ENCODE results near the gene MBOAT7. TPM values are rescaled to one million over a fixed set of nuclear protein-coding genes. Genes with fewer than 3 reads are reported as not detected.
"Not testable (repeated sequence)": the region's sequence is repeated elsewhere in the genome, so short reads cannot be mapped to it uniquely, and the experiment has no call there.

The MBOAT7 gene
- total RNA-seq, 1 experiment from 2014 or later, result 88.1 TPM

DNA sequence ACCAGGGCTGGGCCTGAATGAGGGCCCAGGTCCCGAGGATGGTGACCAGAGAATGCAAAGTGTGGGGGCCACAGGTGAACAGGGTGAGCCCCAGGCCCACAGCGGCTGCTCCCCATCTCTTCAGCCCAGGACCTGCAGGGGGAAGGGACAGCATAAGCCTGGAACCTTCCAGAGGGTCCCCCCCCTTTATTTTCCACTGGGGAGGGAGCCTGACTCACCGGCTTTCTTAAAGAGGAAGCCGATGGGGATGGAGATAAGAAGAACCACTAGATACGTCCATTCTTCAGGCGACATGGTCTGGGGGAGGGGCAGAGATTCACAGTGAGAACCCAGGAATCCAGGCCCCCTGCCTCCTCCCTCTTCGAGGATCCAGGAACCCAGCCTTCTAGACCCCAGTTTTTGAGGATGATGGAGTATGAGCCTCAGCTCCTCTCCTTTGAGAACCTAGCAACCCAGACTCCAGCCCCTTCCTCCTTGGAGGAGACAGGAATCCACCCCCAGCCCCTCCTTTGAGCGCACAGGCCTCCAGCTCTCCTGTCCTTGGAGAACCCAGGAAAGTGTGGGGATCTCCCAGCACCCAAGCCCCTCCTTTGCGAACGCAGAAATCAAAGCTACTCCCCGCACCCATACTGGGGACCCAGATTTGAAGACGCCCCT is 1.0 kb downstream of the MBOAT7 start:
- peak overlapping the region; percentile 71 for H3K4me3 ChIP-seq (ENCODE audit: insufficient read depth, low read depth, low read length)
- peak; percentile 67 for DNase-seq
- no peaks in the 10 kb centered on the region for H3K27me3 ChIP-seq (ENCODE audit: control insufficient read depth, insufficient read depth, low read length)
- peaks cover 12% of the 10 kb centered on the region for H3K36me3 ChIP-seq (replicated peaks; ENCODE audit: control insufficient read depth, insufficient read depth, low read length)

- Histone ChIP-seq H3K36me3 (replicated peaks; ENCODE audit: control insufficient read depth, insufficient read depth, low read length) (peaks cover 10% of the 10 kb centered on the region), H3K4me3 (ENCODE audit: insufficient read depth, low read depth, low read length) (no peak overlapping the region), H3K27me3 (ENCODE audit: control insufficient read depth, insufficient read depth, low read length) (no peaks in the 10 kb centered on the region)
- peak; percentile 4 for DNase-seq
These were observed 2.4 kb downstream of the MBOAT7 start for GRCh38 chr19:54186934-54187381.

- peak; percentile 6 for DNase-seq
- H3K36me3 ChIP-seq (replicated peaks; ENCODE audit: control insufficient read depth, insufficient read depth, low read length), result peaks cover 10% of the 10 kb centered on the region
- no peaks in the 10 kb centered on the region for H3K27me3 ChIP-seq (ENCODE audit: control insufficient read depth, insufficient read depth, low read length)
- no peak overlapping the region for H3K4me3 ChIP-seq (ENCODE audit: insufficient read depth, low read depth, low read length)
These were observed 3.0 kb downstream of the MBOAT7 start for GRCh38 chr19:54186351-54186750.

- peak; percentile 13 for DNase-seq
- H3K36me3 ChIP-seq (replicated peaks; ENCODE audit: control insufficient read depth, insufficient read depth, low read length), result peaks cover 10% of the 10 kb centered on the region
- H3K4me3 ChIP-seq (ENCODE audit: insufficient read depth, low read depth, low read length), result no peak overlapping the region
- H3K27me3 ChIP-seq (ENCODE audit: control insufficient read depth, insufficient read depth, low read length), result no peaks in the 10 kb centered on the region
These were observed 5.9 kb downstream of the MBOAT7 start for GRCh38 chr19:54183431-54183830.

DNA sequence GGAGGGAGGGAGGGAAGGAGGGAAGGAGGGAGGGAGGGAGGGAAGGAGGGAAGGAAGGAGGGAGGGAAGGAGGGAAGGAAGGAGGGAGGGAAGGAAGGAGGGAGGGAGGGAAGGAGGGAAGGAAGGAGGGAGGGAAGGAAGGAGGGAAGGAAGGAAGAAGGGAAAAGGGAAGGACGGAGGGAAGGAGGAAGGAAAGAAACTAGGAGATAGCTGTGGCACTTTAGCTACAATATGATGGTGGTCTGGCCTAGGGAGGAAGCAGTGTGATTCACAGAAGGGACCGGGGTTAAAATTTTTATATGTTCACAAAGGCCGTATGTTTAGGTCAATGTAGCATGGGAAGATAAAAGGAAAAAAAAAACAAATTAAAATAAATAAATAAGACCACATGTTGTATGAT is 7.5 kb downstream of the MBOAT7 start:
- not testable (repeated sequence) for H3K4me3 ChIP-seq (ENCODE audit: insufficient read depth, low read depth, low read length); DNase-seq; H3K36me3 ChIP-seq (replicated peaks; ENCODE audit: control insufficient read depth, insufficient read depth, low read length); H3K27me3 ChIP-seq (ENCODE audit: control insufficient read depth, insufficient read depth, low read length)

DNA sequence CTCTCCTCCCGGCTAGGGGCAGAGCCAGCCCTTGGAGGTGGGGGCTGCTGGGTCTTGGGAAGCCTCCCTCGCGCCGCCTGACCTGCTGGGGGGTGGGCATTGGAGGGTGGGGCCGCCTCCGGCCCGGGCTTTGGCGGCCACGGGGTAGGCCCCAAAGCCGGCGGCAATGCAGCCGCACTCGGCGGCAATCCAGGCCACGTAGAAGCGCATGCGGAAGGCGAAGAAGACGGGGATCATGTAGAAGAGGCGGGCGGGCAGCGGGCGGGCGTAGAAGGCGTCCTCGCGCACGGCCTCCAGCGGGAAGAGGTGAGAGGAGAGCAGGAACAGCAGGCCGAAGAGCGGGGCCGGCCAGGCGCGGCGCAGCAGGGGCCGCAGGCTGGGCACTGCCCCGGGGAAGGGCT is 8.7 kb downstream of the MBOAT7 start:
- Histone ChIP-seq H3K4me3 (ENCODE audit: insufficient read depth, low read depth, low read length) (no peak overlapping the region), H3K36me3 (replicated peaks; ENCODE audit: control insufficient read depth, insufficient read depth, low read length) (peaks cover 5% of the 10 kb centered on the region), H3K27me3 (ENCODE audit: control insufficient read depth, insufficient read depth, low read length) (no peaks in the 10 kb centered on the region)
- no peak for DNase-seq

- Histone ChIP-seq H3K4me3 (ENCODE audit: insufficient read depth, low read depth, low read length) (no peak overlapping the region), H3K27me3 (ENCODE audit: control insufficient read depth, insufficient read depth, low read length) (no peaks in the 10 kb centered on the region), H3K36me3 (replicated peaks; ENCODE audit: control insufficient read depth, insufficient read depth, low read length) (peaks cover 5% of the 10 kb centered on the region)
- DNase-seq, result peak; percentile 93
These were observed 9.4 kb downstream of the MBOAT7 start for GRCh38 chr19:54179921-54180461.

DNA sequence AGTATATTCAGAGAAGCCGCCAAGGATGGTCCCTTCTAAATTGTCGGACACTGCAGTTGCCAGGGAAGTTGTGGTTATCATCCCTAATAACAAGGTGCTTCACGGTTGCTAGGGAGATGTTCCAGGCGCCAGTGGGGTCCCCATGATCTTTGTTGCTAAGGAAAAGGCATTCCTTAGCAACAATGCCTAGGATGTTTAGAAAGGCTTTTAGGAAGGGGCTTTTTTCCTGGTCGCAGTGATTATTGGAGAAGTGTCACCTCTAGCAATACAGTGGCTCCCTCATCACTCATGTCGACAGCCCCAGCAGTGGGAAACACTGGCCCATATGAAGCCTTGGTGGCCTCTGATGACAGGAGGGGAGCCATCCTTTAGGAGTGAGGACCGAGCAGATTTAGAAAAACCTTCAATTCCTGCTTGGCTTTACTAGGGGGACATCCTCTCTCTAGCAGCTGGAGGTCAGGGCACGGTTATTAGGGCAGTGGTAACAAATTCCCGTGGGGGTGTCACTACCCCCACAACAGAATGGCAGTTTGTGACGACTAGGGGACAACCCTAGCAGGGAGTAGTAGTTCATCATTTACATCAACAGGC is 10.0 kb downstream of the MBOAT7 start:
- Histone ChIP-seq H3K36me3 (replicated peaks; ENCODE audit: control insufficient read depth, insufficient read depth, low read length) (peaks cover 5% of the 10 kb centered on the region), H3K27me3 (ENCODE audit: control insufficient read depth, insufficient read depth, low read length) (no peaks in the 10 kb centered on the region), H3K4me3 (ENCODE audit: insufficient read depth, low read depth, low read length) (no peak overlapping the region)
- DNase-seq, result peak; percentile 13

DNA sequence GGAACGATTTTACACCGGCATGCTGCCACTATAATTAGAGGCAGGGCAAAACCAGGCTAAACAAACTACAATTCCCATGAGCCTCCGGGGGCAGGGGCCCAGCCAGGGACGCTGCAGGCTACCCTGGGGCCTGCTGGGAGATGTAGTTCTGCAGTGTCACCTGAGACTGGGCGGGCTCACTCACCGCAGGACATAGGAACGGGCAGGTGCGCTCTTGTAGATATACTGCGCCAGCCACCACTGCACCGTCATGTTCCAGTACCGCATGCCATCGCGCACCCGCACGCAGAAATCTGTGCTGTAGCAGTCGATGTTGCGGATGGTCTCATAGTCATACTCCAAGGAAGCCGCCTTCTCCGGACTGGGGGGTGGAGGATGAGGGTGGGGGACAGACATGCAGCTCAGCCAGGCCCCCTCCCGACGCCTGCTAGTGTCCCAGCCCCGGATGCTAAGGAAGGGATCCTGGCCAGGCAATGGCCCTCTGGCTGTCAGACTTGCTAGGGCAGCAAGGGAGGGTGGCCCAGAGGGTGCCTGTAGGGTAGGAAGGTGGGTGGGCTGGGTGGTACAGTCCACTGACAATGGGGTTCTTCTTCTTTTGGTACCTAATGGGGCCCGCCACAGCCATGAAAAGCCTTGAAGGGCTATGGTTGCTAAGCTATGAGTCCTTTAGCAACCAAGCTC is 10.7 kb downstream of the MBOAT7 start:
- Histone ChIP-seq H3K4me3 (ENCODE audit: insufficient read depth, low read depth, low read length) (no peak overlapping the region), H3K27me3 (ENCODE audit: control insufficient read depth, insufficient read depth, low read length) (no peaks in the 10 kb centered on the region), H3K36me3 (replicated peaks; ENCODE audit: control insufficient read depth, insufficient read depth, low read length) (peaks cover 5% of the 10 kb centered on the region)
- DNase-seq, result peak; percentile 90

- H3K4me3 ChIP-seq (ENCODE audit: insufficient read depth, low read depth, low read length), result no peak overlapping the region
- DNase-seq, result peak; percentile 48
- H3K36me3 ChIP-seq (replicated peaks; ENCODE audit: control insufficient read depth, insufficient read depth, low read length), result peaks cover 1% of the 10 kb centered on the region
- H3K27me3 ChIP-seq (ENCODE audit: control insufficient read depth, insufficient read depth, low read length), result no peaks in the 10 kb centered on the region
These were observed 15.2 kb downstream of the MBOAT7 start for GRCh38 chr19:54173951-54174834.

DNA sequence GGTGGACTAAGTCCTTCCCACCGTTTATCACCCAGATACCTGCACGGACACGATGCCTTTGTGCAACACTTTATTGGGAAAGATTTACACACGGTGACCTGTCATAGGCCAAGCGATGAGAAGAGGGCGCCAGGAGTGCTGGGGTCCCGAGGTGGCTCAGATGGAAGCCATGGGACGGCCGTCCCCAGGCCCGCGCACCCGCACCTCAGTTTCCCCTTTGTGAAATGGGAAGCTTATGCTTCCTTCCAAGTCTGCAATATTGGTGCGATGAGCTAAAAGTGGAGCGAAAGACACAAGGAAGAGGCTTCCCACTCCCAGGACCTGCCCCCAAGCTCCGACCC is 16.1 kb downstream of the MBOAT7 start:
- Histone ChIP-seq H3K27me3 (ENCODE audit: control insufficient read depth, insufficient read depth, low read length) (no peaks in the 10 kb centered on the region), H3K36me3 (replicated peaks; ENCODE audit: control insufficient read depth, insufficient read depth, low read length) (peaks cover 1% of the 10 kb centered on the region; the same call in 1 of the 2 replicates), H3K4me3 (ENCODE audit: insufficient read depth, low read depth, low read length) (peak overlapping the region; percentile 19)
- DNase-seq, result peak; percentile 50

GRCh38 chr19:54172471-54173358 is 16.7 kb downstream of the MBOAT7 start, which contains the start of gene TMC4:
TSS of gene TMC4 (minus strand) at chr19:54173160. CDS start at chr19:54173117, 43 bp downstream.
- Histone ChIP-seq H3K4me3 (ENCODE audit: insufficient read depth, low read depth, low read length) (peak within 1 kb of the TSS; percentile 51), H3K27me3 (ENCODE audit: control insufficient read depth, insufficient read depth, low read length) (no peaks in the 10 kb centered on the region), H3K36me3 (replicated peaks; ENCODE audit: control insufficient read depth, insufficient read depth, low read length) (peaks cover 1% of the 10 kb centered on the region; the same call in 1 of the 2 replicates)
- DNase-seq, result peak; percentile 95

DNA sequence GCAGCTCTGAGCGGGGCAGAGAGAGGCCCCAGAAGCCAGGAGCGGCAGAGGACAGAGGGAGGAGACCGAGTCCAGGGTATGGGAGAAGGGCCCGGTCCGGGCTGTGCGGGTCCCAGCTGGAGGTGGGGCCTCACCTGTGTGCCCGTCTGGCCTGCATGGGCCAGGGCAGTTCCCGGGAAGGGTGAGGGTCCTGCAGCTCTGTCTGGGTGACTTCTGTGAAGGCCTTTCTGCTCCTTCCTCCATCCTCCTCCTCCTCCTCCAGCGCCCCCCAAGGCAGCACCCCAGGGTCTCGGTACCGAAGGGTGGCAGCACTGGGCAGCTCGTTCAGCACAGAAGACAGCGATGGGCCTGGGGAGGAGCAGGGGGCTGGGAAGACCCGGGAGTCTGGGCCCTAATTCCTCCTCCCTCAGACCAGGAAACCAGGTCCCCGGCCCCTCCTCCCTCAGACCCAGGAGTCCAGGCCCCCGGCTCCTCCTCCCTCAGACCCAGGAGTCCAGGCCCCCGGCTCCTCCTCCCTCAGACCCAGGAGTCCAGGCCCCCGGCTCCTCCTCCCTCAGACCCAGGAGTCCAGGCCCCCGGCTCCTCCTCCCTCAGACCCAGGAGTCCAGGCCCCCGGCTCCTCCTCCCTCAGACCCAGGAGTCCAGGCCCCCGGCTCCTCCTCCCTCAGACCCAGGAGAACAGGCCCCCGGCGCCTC is 17.5 kb downstream of the MBOAT7 start:
- peak; percentile 42 for DNase-seq
- not testable (repeated sequence) for H3K27me3 ChIP-seq (ENCODE audit: control insufficient read depth, insufficient read depth, low read length); H3K36me3 ChIP-seq (replicated peaks; ENCODE audit: control insufficient read depth, insufficient read depth, low read length); H3K4me3 ChIP-seq (ENCODE audit: insufficient read depth, low read depth, low read length)
